GM12878 (cell line): ENCODE results near the gene TESK1. TPM values are rescaled to one million over a fixed set of nuclear protein-coding genes. Genes with fewer than 3 reads are reported as not detected.

ENCODE experiments used
- ATAC-seq: fragments of 200-7000 bp; cut with Tn5 transposase; 3 replicates; pipeline ENCODE4 v1.9.1; 2020; ENCODE audit warnings: mild to moderate bottlenecking, moderate library complexity
- BruUV-seq: library from RNA; stranded (reverse); fragments of 400-500 nt; replicated peaks from 2 replicates; lab custom pipeline; 2021; lab: Mats Ljungman, UMichigan
- CTCF ChIA-PET: fragments of 300-600 bp; sonication (Branson Sonifier 250); formaldehyde crosslinking; extraction: SDS; loops from one replicate; lab custom pipeline; 2021; ENCODE audit warnings: inconsistent platforms; lab: Yijun Ruan, JAX
- POLR2A ChIA-PET: fragments of 350-600 bp; formaldehyde crosslinking; extraction: SDS; loops from one replicate; lab custom pipeline; 2021; ENCODE audit warnings: inconsistent platforms; lab: Charles Lee
- RAD21 ChIA-PET: fragments of 300-600 bp; sonication (Branson Sonifier 250); formaldehyde crosslinking; loops from one replicate; lab custom pipeline; 2023; ENCODE audit warnings: antibody characterized with exemption; ENCODE audit not compliant: unreplicated experiment; lab: Charles Lee
- SMC1A ChIA-PET: fragments of 300-600 bp; sonication (Branson Sonifier 250); formaldehyde crosslinking; loops from one replicate; lab custom pipeline; 2023; ENCODE audit not compliant: unreplicated experiment, uncharacterized antibody; lab: Charles Lee
- DNase-seq: peaks from one replicate; pipeline ENCODE4 v3.0.0-alpha.2; 2011; ENCODE audit warnings: low read depth, low spot score
- FAIRE-seq: peaks from 3 replicates; lab custom pipeline; 2011; peaks lifted over from hg19 to GRCh38; lab: Jason Lieb, UNC
- H2AFZ ChIP-seq: 2 replicates; pipeline ENCODE4 v1.6.0; 2011; ENCODE audit warnings: low read depth, low read length, control low read depth; ENCODE audit not compliant: control insufficient read depth
- H3K27ac ChIP-seq: 2 replicates; pipeline ENCODE4 v1.5.1; 2011; ENCODE audit warnings: control low read depth; ENCODE audit not compliant: control insufficient read depth, insufficient read depth
- H3K27me3 ChIP-seq, 2 experiments: replicated peaks in 1 of 2; 2 replicates each; pipeline versions ENCODE4 v1.6.0 to v1.6.1; 2011; ENCODE audit warnings: low read length in 1 of 2; ENCODE audit not compliant: control insufficient read depth in 2 of 2, insufficient read depth in 2 of 2
- H3K36me3 ChIP-seq, 2 experiments: 2 replicates each; pipeline ENCODE4 v1.5.1; 2011; ENCODE audit warnings: low read length in 1 of 2; ENCODE audit not compliant: control insufficient read depth in 2 of 2, insufficient read depth in 2 of 2
- H3K4me1 ChIP-seq: 2 replicates; pipeline ENCODE4 v1.6.1; 2011; ENCODE audit warnings: mild to moderate bottlenecking, low read length, moderate library complexity, mixed read lengths; ENCODE audit not compliant: control insufficient read depth, insufficient read depth
- H3K4me2 ChIP-seq: 2 replicates; pipeline ENCODE4 v1.6.0; 2011; ENCODE audit warnings: control low read depth; ENCODE audit not compliant: control insufficient read depth, insufficient read depth
- H3K4me3 ChIP-seq: fragments of 200-600 bp; sonication (generic); 2 replicates; pipeline ENCODE4 v1.5.1; 2016
- H3K79me2 ChIP-seq: 2 replicates; pipeline ENCODE4 v1.6.0; 2011; ENCODE audit warnings: low read length; ENCODE audit not compliant: control insufficient read depth, insufficient read depth
- H3K9ac ChIP-seq: 2 replicates; pipeline ENCODE4 v1.8.0; 2011; ENCODE audit warnings: low read length, control low read depth, mixed read lengths; ENCODE audit not compliant: control insufficient read depth, insufficient read depth
- H3K9me3 ChIP-seq: replicated peaks from 3 replicates; pipeline ENCODE4 v1.5.1; 2011; ENCODE audit warnings: mild to moderate bottlenecking, low read length; ENCODE audit not compliant: control insufficient read depth, insufficient read depth
- H4K20me1 ChIP-seq: 2 replicates; pipeline ENCODE4 v1.6.0; 2011; ENCODE audit not compliant: control insufficient read depth, insufficient read depth
- ATF3 ChIP-seq: IDR thresholded peaks from 2 replicates; pipeline ENCODE4 v1.6.1; 2011; ENCODE audit warnings: low read depth, mild to moderate bottlenecking, low read length, moderate library complexity, borderline replicate concordance; ENCODE audit errors: extremely low read depth
- CHD2 ChIP-seq: IDR thresholded peaks from 2 replicates; pipeline ENCODE4 v1.6.1; 2011; ENCODE audit warnings: low read depth, low read length, improper control_type of control experiment, borderline replicate concordance
- E4F1 ChIP-seq: fragments of 450-650 bp; IDR thresholded peaks from 2 replicates; pipeline ENCODE4 v1.6.1; 2018; ENCODE audit warnings: borderline replicate concordance, mild to moderate bottlenecking; ENCODE audit not compliant: partially characterized antibody
- HSF1 ChIP-seq: fragments of 150-350 bp; IDR thresholded peaks from 2 replicates; pipeline ENCODE4 v1.6.1; 2014; ENCODE audit warnings: mild to moderate bottlenecking, low read depth, low read length
- IKZF1 ChIP-seq: fragments of 450-650 bp; conservative IDR thresholded peaks from 2 replicates; pipeline ENCODE4 v1.6.1; 2017; ENCODE audit warnings: antibody characterized with exemption, mild to moderate bottlenecking
- MAX ChIP-seq: IDR thresholded peaks from 2 replicates; pipeline ENCODE4 v1.6.1; 2012; ENCODE audit warnings: low read depth, low read length, improper control_type of control experiment
- MTA3 ChIP-seq: IDR thresholded peaks from 2 replicates; pipeline ENCODE4 v1.6.1; 2012; ENCODE audit warnings: low read length, inconsistent platforms, borderline replicate concordance
- NFIC ChIP-seq: IDR thresholded peaks from 2 replicates; pipeline ENCODE4 v1.6.1; 2012; ENCODE audit warnings: low read depth, mild to moderate bottlenecking, inconsistent platforms, low read length, moderate library complexity
- PRDM15 ChIP-seq: fragments of 450-650 bp; formaldehyde crosslinking; IDR thresholded peaks from 2 replicates; pipeline ENCODE4 v1.4.0; 2020; ENCODE audit warnings: mild to moderate bottlenecking, moderate library complexity
- RCOR1 ChIP-seq: conservative IDR thresholded peaks from 2 replicates; pipeline ENCODE4 v1.6.1; 2012; ENCODE audit warnings: low read depth, low read length, improper control_type of control experiment
- RUNX3 ChIP-seq: IDR thresholded peaks from 2 replicates; pipeline ENCODE4 v1.6.1; 2012; ENCODE audit warnings: low read length, inconsistent platforms
- SP1 ChIP-seq: IDR thresholded peaks from one replicate; pipeline ENCODE4 v1.6.1; 2011; ENCODE audit warnings: low read depth, low read length
- SREBF2 ChIP-seq: IDR thresholded peaks from 2 replicates; pipeline ENCODE4 v1.6.1; 2012; ENCODE audit warnings: mild to moderate bottlenecking, low read length
- STAT3 ChIP-seq: IDR thresholded peaks from 2 replicates; pipeline ENCODE4 v1.6.1; 2011; ENCODE audit warnings: low read depth, low read length, improper control_type of control experiment
- SUZ12 ChIP-seq: fragments of 200-600 bp; sonication (generic); IDR thresholded peaks from one replicate; pipeline ENCODE4 v1.6.1; 2018; ENCODE audit warnings: antibody characterized with exemption, mild to moderate bottlenecking; ENCODE audit not compliant: unreplicated experiment
- WRNIP1 ChIP-seq: IDR thresholded peaks from 2 replicates; pipeline ENCODE4 v1.6.1; 2011; ENCODE audit warnings: low read depth, low read length, improper control_type of control experiment, borderline replicate concordance
- ZNF622 ChIP-seq: fragments of 450-650 bp; IDR thresholded peaks from 2 replicates; pipeline ENCODE4 v1.6.1; 2017; ENCODE audit warnings: mild to moderate bottlenecking, inconsistent platforms
- ZSCAN29 ChIP-seq: fragments of 450-650 bp; IDR thresholded peaks from 2 replicates; pipeline ENCODE4 v1.6.1; 2017; ENCODE audit warnings: mild to moderate bottlenecking, moderate library complexity
- WGBS: methylation state at CpG from one replicate; pipeline ENCODE4 v1.1.6; 2016; ENCODE audit warnings: low lambda C conversion rate; ENCODE audit not compliant: insufficient replicate concordance, insufficient coverage; ENCODE audit errors: missing lambda C conversion rate; 5-methylcytosine and 5-hydroxymethylcytosine counted together
- in situ Hi-C: fragments of 300-500 bp; cut with MboI; formaldehyde crosslinking; loops from 9 replicates; pipeline ENCODE4 v1.14.3; 2018; ENCODE audit warnings: mixed read lengths
- intact Hi-C: fragments of 100-400 bp; cut with micrococcal nuclease; formaldehyde crosslinking; loops from one replicate; pipeline ENCODE4 v1.14.2; 2022; ENCODE audit not compliant: unreplicated experiment
- polyA plus RNA-seq, 11 experiments: library from polyadenylated mRNA; depleted of rRNA in 4 of 11; unstranded in 6 of 11; stranded (reverse) in 5 of 11; fragments of >200 nt; fragmentation: Nextera tagmentation in 4 of 11; fragmentation: Illumina TruSeq in 1 of 11; extraction: Ambion mirVana in 4 of 11; extraction: Trizol in 1 of 11; gene quantifications; 1 replicate in 1 of 11; 2 replicates in 10 of 11; pipeline versions ENCODE4 v1.2.1 to v1.2.3, GENCODE V29; 2011 to 2016; ENCODE audit warnings: inconsistent platforms in 2 of 11, missing spikeins in 2 of 11, low read depth in 1 of 11
- total RNA-seq, 4 experiments: library from RNA; depleted of rRNA in 3 of 4; stranded (reverse); fragments of >200 nt in 3 of 4; fragmentation: Illumina TruSeq in 1 of 4; extraction: Trizol in 1 of 4; gene quantifications; 2 replicates each; pipeline versions ENCODE4 v1.2.1 to v1.2.3, GENCODE V29; 2013 to 2021

The TESK1 gene
- total and polyA plus RNA-seq, 10 of the 15 experiments (the other 5 are each of a cell fraction or from before 2014, with no cell fraction given), result 0.16 to 19.5 (median 7.9) TPM; not detected in 1

DNA sequence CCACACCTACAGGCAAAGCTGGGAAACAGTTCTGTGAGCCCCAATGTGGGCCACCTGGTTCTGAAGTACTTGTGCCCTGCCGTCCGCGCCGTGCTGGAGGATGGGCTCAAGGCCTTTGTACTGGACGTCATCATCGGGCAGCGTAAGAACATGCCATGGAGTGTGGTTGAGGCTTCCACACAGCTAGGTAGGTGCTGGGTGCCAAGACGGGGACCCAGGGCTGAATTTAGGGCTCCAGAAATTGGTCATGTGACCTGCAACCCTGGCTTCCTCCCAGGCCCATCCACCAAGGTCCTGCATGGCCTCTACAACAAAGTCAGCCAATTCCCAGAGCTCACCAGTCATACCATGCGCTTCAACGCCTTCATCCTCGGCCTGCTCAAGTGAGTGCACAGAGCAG, 46.9 kb upstream of the TESK1 start:
- no peaks in the 10 kb centered on the region for H3K9me3 ChIP-seq
- no peak overlapping the region for H3K4me3 ChIP-seq
- ChIA-PET POLR2A (no interaction called here), CTCF (interaction anchor here (0.5 kb wide), 1 partner anchor 439 kb away, joined by 3 read pairs; no protein-coding TSS in a partner anchor), SMC1A (no interaction called here), RAD21 (no interaction called here)
- intact Hi-C loops (no loop called here), in situ Hi-C loops (no loop called here)
- no peak overlapping the region for H2AFZ ChIP-seq
- 69% methylated on average over 11 of the region's 11 CpGs for WGBS
- ATAC-seq, result no peak
- no peaks in the 10 kb centered on the region for H3K36me3 ChIP-seq
- no peak overlapping the region for H3K27ac ChIP-seq
- H3K9ac ChIP-seq, result no peak overlapping the region
- H3K4me1 ChIP-seq, result no peaks in the 10 kb centered on the region
- no peak for FAIRE-seq
- no peaks in the 10 kb centered on the region for H3K79me2 ChIP-seq
- H4K20me1 ChIP-seq, result no peaks in the 10 kb centered on the region
- no peak for DNase-seq
- no peak overlapping the region for H3K4me2 ChIP-seq
- H3K27me3 ChIP-seq, result no peaks in the 10 kb centered on the region
- no TSS peak for BruUV-seq
- TF ChIP-seq ZSCAN29 (no peak), MTA3 (no peak), WRNIP1 (no peak), ZNF622 (no peak), IKZF1 (no peak), NFIC (no peak), SP1 (no peak), HSF1 (no peak), RCOR1 (no peak), SREBF2 (no peak), ATF3 (no peak), SUZ12 (no peak), RUNX3 (no peak), PRDM15 (CRISPR knock-in tag) (no peak), CHD2 (no peak), MAX (no peak), STAT3 (no peak), E4F1 (no peak)
